ENCODE measurements around the gene PAPPA.

The PAPPA gene

DNA sequence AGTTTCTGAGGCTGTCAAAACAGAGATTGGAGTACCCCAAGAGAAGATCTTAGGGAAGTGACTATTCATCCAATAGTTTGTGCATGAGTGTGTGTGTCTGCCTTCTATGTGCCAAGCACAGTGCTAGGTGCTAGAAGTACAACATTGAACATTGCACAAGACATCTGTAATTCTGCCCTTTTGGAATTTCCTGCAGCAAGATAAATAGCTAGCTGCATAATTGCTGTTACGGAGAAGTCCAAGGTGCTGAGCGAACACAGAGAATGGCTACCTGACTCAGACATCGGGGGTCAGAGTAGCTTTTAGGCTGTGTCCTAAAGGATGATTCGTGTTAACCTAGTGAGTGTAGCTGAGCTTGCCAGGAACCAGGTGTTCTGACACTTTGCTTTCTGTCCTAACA is 44.8 kb downstream of the PAPPA start:
- DNase-seq = no peak
- no peak for TF ChIP-seq CTCF (IDR thresholded peaks at IDR 0.05; ENCODE audit: low read depth, low read length, missing control alignments)

DNA sequence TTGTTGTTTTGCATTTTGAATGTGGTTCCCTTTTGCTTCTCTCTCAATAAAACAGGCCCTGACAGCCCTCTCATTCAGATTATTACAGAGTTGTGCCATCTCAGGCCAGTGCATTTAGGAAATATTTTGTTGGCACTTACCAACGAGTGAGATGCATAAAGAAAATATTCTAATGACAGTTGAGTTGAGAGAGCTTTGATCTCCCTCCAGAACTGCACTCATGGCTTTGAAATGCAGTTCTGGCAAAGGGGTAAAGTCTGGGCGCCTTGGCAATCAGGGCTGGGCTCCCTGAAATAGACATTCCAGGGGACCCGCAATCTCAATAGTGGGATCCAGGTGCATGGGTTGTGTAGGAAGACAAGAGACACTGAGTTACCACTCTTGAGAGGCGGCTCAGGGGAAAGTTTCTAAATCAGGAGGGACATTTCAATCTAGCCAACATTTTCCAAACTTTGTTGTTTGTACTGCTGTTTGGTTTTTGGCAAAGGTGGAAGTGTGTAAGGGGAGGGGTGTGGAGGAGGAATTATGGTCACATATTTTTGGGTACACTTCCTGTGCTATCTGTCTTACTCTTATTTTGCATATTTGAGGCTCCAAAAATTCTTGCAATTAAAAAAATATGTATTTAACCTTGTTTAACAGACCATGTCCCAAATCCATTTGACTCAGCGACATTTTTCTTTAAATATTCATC is 48.8 kb downstream of the PAPPA start:
- Histone ChIP-seq H3K4me3 (ENCODE audit: low read depth, low read length) (no peak overlapping the region), H3K27ac (no peak overlapping the region), H3K27me3 (replicated peaks) (no peaks in the 10 kb centered on the region), H3K36me3 (replicated peaks) (peaks cover 60% of the 10 kb centered on the region)
- in situ Hi-C loops (cut with HindIII; ENCODE audit: low pct_ligation_motif_present, low sequenced_read_pairs) = no loop called here
- no peak for DNase-seq
- TF ChIP-seq CTCF (IDR thresholded peaks at IDR 0.05; ENCODE audit: low read depth, low read length, missing control alignments) = no peak

More for the DNA sequence above, 44.8 kb downstream of the PAPPA start:
- no peaks in the 10 kb centered on the region for H3K27me3 ChIP-seq (replicated peaks)
- in situ Hi-C loops (cut with HindIII; ENCODE audit: low pct_ligation_motif_present, low sequenced_read_pairs) = no loop called here
- no peak overlapping the region for H3K4me3 ChIP-seq (ENCODE audit: low read depth, low read length)
- no peak overlapping the region for H3K27ac ChIP-seq
- H3K36me3 ChIP-seq (replicated peaks) = peaks cover 61% of the 10 kb centered on the region

DNA sequence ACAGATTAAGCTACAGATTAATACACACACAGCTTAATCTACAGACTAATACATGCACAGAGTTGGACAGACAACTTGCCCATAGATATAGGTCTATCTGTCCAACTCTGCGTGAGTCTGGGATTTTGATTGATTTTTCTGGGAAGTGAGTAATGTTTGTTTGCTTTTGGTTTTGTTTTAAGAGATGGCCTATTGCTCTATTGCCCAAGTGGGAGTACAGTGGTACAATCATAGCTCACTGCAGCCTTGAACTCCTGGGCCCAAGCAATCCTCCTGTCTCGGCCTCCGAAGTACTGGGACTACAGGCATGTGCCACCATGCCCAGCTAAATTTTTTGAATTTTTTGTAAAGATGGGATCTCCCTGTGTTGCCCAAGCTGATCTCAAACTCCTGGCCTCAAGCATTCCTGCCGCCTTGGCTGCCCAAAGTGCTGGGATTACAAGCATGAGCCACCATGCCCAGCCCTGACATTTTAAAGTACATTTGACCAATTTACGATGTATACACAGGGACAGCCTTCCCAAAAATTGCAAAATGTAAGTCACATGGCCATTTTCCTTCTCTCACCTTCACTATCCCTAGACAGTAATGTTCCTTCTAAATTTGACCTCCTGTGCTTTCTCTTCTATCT is 50.8 kb downstream of the PAPPA start:
- no peak for DNase-seq
- TF ChIP-seq CTCF (IDR thresholded peaks at IDR 0.05; ENCODE audit: low read depth, low read length, missing control alignments) = no peak

GRCh38 chr9:116207371-116208111 is 54.0 kb downstream of the PAPPA start:
- no peak for DNase-seq
- in situ Hi-C loops (cut with HindIII; ENCODE audit: low pct_ligation_motif_present, low sequenced_read_pairs) = no loop called here
- Histone ChIP-seq H3K36me3 (replicated peaks) (peaks cover 70% of the 10 kb centered on the region), H3K4me3 (ENCODE audit: low read depth, low read length) (no peak overlapping the region), H3K27ac (peak overlapping the region; percentile 53), H3K27me3 (replicated peaks) (no peaks in the 10 kb centered on the region)
- no peak for TF ChIP-seq CTCF (IDR thresholded peaks at IDR 0.05; ENCODE audit: low read depth, low read length, missing control alignments)

More for the DNA sequence above, 50.8 kb downstream of the PAPPA start:
- in situ Hi-C loops (cut with HindIII; ENCODE audit: low pct_ligation_motif_present, low sequenced_read_pairs) = no loop called here
- Histone ChIP-seq H3K4me3 (ENCODE audit: low read depth, low read length) (no peak overlapping the region), H3K27ac (no peak overlapping the region), H3K36me3 (replicated peaks) (peaks cover 63% of the 10 kb centered on the region), H3K27me3 (replicated peaks) (no peaks in the 10 kb centered on the region)

- H3K36me3 ChIP-seq (replicated peaks) = peaks cover 72% of the 10 kb centered on the region
- in situ Hi-C loops (cut with HindIII; ENCODE audit: low pct_ligation_motif_present, low sequenced_read_pairs) = no loop called here
- DNase-seq = peak; percentile 63
Measured at GRCh38 chr9:116208417-116209232, 55.0 kb downstream of the PAPPA start.

More at GRCh38 chr9:116208417-116209232, 55.0 kb downstream of the PAPPA start:
- TF ChIP-seq CTCF (IDR thresholded peaks at IDR 0.05; ENCODE audit: low read depth, low read length, missing control alignments) = peak; percentile 50
- H3K27me3 ChIP-seq (replicated peaks) = no peaks in the 10 kb centered on the region
- H3K27ac ChIP-seq = peak overlapping the region; percentile 53
- H3K4me3 ChIP-seq (ENCODE audit: low read depth, low read length) = no peak overlapping the region

Measured in brain microvascular endothelial cell (primary cell).